Endodermal cell (in vitro differentiated cells): Measurements from ENCODE around the gene SLC38A10. TPM values are rescaled to one million over a fixed set of nuclear protein-coding genes. Genes with fewer than 3 reads are reported as not detected.
A peak's percentile ranks its signal among the peaks of the same experiment; 100 is the strongest.

Experiments
- DNase-seq: peaks from one replicate; pipeline ENCODE4 v3.0.0-alpha.2; 2017
- H3K27ac ChIP-seq: 2 replicates; pipeline ENCODE4 v1.5.1; 2013; ENCODE audit warnings: mild to moderate bottlenecking, low read depth, low read length, moderate library complexity
- H3K27me3 ChIP-seq: 2 replicates; pipeline ENCODE4 v1.6.1; 2013; ENCODE audit warnings: mild to moderate bottlenecking, low read length, moderate library complexity; ENCODE audit not compliant: insufficient read depth, control insufficient read depth, poor library complexity, severe bottlenecking
- H3K36me3 ChIP-seq: 2 replicates; pipeline ENCODE4 v1.7.0; 2013; ENCODE audit warnings: mild to moderate bottlenecking, low read length, moderate library complexity; ENCODE audit not compliant: control insufficient read depth, insufficient read depth
- H3K4me1 ChIP-seq: one replicate; pipeline ENCODE4 v1.7.0; 2013; ENCODE audit warnings: low read length; ENCODE audit not compliant: control insufficient read depth, insufficient read depth
- H3K4me3 ChIP-seq: 2 replicates; pipeline ENCODE4 v1.5.1; 2013; ENCODE audit warnings: mild to moderate bottlenecking, low read length, moderate library complexity
- H3K9ac ChIP-seq: 2 replicates; pipeline ENCODE4 v1.6.1; 2013; ENCODE audit warnings: mild to moderate bottlenecking, low read length, moderate library complexity; ENCODE audit not compliant: poor library complexity, severe bottlenecking; ENCODE audit errors: extremely low read depth
- H3K9me3 ChIP-seq: 2 replicates; pipeline ENCODE4 v1.6.1; 2013; ENCODE audit warnings: mild to moderate bottlenecking, low read length, moderate library complexity; ENCODE audit not compliant: control insufficient read depth
- H3K27ac Mint-ChIP-seq: 2 replicates; pipeline ENCODE4 v1.8.0; 2020; ENCODE audit warnings: mixed read lengths
- H3K27me3 Mint-ChIP-seq: 2 replicates; pipeline ENCODE4 v1.8.0; 2021; ENCODE audit warnings: mild to moderate bottlenecking, mixed read lengths; ENCODE audit not compliant: insufficient read depth
- H3K36me3 Mint-ChIP-seq: 2 replicates; pipeline ENCODE4 v1.8.0; 2020; ENCODE audit warnings: low read depth, mixed read lengths
- H3K4me1 Mint-ChIP-seq: 2 replicates; pipeline ENCODE4 v1.8.0; 2020; ENCODE audit warnings: mixed read lengths
- H3K4me3 Mint-ChIP-seq: 2 replicates; pipeline ENCODE4 v1.8.0; 2020; ENCODE audit warnings: mild to moderate bottlenecking, moderate library complexity, mixed read lengths
- H3K9me3 Mint-ChIP-seq: 2 replicates; pipeline ENCODE4 v1.8.0; 2020; ENCODE audit warnings: mild to moderate bottlenecking, mixed read lengths
- WGBS, 2 experiments: methylation state at CpG; one replicate each; pipeline versions ENCODE4 v1.1.5 to v1.1.7; 2013; ENCODE audit warnings: missing lambda C conversion rate in 2 of 2, mixed read lengths in 1 of 2; ENCODE audit not compliant: insufficient coverage in 1 of 2, insufficient read length in 1 of 2; 5-methylcytosine and 5-hydroxymethylcytosine counted together
- total RNA-seq, 2 donors: library from RNA; stranded (reverse); fragmentation: NEBNext Ultra II Directional in 1 of 2; extraction: Animal tissue kit (Norgen Biotek cat#: 25700) in 1 of 2; gene quantifications; 2 replicates in 1 of 2; 3 replicates in 1 of 2; pipeline ENCODE4 v1.2.1, GENCODE V29; 2021
- TF ChIP-seq, protein P1 (sequence below): fragments of 200-600 bp; sonication (generic); conservative IDR thresholded peaks from 2 replicates; pipeline ENCODE4 v1.5.0; 2021; ENCODE audit warnings: antibody characterized with exemption, mild to moderate bottlenecking

SLC38A10 gene
- total RNA-seq, 2 donors from 2014 or later: 60.2 to 90.3 TPM

DNA sequence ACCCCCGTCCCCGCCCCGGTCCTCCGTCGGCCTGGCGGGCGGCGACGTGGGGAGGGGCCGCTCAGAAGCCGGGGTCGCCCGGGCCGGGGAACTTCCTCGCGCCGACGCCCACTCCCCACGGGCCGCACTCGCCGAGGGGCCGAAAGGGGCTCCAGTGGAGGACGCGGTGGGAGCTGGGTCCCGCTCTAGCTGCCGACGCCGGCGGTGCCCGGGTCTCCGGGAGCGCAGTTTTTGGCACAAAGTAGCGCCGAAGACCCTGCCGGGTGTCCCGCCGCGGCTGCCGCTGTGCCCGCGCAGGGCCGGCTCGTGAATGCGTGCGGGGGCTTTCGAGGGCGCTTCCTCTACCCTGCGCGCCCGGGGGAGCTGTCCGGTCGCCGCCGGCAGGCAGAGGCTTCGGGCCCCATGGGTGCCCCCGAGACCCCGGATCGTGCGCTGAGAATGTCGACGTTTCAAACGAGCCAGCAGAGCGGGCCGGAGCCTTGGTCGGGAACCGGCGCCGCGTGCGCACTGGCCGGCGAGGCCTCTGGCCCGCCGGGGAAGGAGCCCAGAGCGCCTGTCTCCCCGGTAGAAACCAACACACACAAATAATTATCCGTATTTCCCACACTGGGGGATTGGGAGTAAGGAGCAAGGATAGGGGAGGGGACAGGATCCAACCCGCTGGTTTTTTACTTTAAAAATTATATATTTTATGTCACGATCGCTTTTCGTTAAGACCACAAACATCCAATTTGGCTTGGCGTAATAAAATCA is 46.6 kb upstream of the SLC38A10 start:
- Mint-ChIP-seq H3K27ac (peak overlapping the region; percentile 84), H3K4me1 (peaks cover 10% of the 10 kb centered on the region), H3K9me3 (no peaks in the 10 kb centered on the region), H3K27me3 (peaks cover 27% of the 10 kb centered on the region), H3K36me3 (peaks cover 7% of the 10 kb centered on the region), H3K4me3 (peak overlapping the region; percentile 86)
- Histone ChIP-seq H3K4me3 (peak overlapping the region; percentile 97), H3K36me3 (peaks cover 3% of the 10 kb centered on the region), H3K4me1 (peaks cover 11% of the 10 kb centered on the region), H3K27ac (peak overlapping the region; percentile 93), H3K9ac (peak overlapping the region; percentile 95), H3K9me3 (no peaks in the 10 kb centered on the region), H3K27me3 (no peaks in the 10 kb centered on the region)
- TF ChIP-seq, protein P1, sequence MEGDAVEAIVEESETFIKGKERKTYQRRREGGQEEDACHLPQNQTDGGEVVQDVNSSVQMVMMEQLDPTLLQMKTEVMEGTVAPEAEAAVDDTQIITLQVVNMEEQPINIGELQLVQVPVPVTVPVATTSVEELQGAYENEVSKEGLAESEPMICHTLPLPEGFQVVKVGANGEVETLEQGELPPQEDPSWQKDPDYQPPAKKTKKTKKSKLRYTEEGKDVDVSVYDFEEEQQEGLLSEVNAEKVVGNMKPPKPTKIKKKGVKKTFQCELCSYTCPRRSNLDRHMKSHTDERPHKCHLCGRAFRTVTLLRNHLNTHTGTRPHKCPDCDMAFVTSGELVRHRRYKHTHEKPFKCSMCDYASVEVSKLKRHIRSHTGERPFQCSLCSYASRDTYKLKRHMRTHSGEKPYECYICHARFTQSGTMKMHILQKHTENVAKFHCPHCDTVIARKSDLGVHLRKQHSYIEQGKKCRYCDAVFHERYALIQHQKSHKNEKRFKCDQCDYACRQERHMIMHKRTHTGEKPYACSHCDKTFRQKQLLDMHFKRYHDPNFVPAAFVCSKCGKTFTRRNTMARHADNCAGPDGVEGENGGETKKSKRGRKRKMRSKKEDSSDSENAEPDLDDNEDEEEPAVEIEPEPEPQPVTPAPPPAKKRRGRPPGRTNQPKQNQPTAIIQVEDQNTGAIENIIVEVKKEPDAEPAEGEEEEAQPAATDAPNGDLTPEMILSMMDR: no peak
- WGBS, 2 experiments: 3 to 7% methylated on average over 36 to 79 of the region's 83 CpGs
- peak; percentile 79 for DNase-seq

DNA sequence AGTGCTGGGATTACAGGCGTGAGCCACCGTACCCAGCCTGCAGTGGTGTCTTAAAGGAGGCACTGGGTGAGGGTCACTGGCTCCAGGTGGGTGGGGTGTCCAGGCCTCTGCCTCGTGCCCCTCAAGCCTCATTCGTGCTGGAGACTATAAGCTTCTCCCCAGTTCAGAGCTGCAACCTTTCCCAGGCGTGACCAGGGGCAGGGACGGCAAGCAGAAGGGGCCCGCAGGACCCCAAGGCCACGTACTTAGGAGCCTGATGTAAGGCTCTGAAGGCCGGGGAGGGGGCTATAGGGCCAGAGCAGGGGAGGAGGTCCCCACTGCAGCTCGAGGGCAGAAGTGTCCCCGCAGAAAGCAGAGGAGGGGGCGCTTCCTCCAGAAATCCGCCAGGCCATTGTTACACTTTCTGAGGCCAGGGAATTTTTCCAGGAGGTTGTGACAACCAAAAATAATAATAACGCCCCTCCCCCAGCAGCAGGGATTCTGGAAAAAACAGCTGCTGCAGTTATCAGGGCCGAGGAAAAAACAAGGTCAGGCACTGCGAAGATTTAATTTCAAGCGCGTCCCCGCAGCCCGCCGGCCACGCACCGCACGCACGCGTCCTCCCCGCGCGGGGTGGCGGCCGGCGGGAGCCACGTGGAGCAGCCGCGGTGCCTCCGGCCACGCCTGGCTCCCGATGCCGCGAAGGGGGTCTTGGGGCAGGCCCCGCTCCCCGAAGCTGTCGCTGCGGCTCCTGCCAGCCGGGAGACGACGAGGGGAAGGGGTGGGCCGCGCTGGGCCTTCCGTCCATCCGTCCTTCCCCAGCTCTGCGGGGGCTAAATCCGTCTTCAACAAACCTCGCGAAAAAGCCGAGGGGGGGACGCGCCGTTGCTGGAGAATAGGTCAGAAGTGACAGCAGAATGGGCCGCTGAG is 45.8 kb upstream of the SLC38A10 start:
- Histone ChIP-seq H3K9ac (peak overlapping the region; percentile 95), H3K36me3 (peaks cover 3% of the 10 kb centered on the region), H3K9me3 (no peaks in the 10 kb centered on the region), H3K27ac (peak overlapping the region; percentile 92), H3K4me1 (peaks cover 11% of the 10 kb centered on the region), H3K27me3 (no peaks in the 10 kb centered on the region), H3K4me3 (peak overlapping the region; percentile 97)
- H3K27ac Mint-ChIP-seq: peak overlapping the region; percentile 35
- H3K4me3 Mint-ChIP-seq: peak overlapping the region; percentile 86
- peaks cover 26% of the 10 kb centered on the region for H3K27me3 Mint-ChIP-seq
- TF ChIP-seq, protein P1: no peak
- peaks cover 7% of the 10 kb centered on the region for H3K36me3 Mint-ChIP-seq
- peak; percentile 71 for DNase-seq
- H3K4me1 Mint-ChIP-seq: peaks cover 10% of the 10 kb centered on the region
- H3K9me3 Mint-ChIP-seq: no peaks in the 10 kb centered on the region
- 19 to 27% methylated on average over 25 to 60 of the region's 60 CpGs for WGBS, 2 experiments

DNA sequence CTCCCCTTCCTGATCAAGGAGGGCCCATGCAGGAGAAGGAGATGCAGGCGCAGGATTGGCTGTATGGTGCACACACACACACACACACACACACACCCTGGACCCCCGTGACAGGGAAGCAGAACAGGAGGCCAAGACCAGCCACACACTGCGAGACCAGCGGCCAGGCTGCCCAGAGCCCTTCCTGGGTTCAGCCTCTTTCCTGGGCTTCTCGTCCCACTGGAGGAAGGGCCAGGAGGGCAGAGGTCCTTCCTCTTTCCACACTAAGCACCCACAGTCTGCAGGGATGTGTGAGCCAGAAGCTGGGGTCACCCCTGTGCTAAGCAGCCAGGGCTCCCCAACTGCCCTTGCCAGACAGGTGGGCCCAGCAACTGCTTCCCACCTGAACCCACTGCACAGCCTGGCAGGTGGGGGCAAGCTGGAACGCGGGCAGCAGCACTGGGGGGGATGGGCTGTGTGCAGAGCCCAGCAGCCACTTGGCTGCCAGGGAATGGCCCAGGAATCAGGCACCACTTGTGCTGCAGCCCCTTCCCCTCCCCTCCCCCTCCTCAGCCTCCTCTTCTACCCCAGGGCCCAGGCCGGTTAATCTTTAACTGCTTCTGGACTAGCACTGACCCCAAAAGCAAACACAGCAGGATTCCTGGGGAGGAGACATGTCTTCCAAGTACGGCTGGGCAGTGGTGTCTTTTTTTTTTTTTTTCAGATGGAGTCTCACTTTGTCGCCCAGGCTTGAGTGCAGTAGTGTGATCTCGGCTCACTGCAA is 44.6 kb upstream of the SLC38A10 start:
- no peaks in the 10 kb centered on the region for H3K27me3 ChIP-seq
- Mint-ChIP-seq H3K27ac (peak overlapping the region; percentile 86), H3K4me1 (peaks cover 10% of the 10 kb centered on the region), H3K36me3 (peaks cover 7% of the 10 kb centered on the region), H3K9me3 (no peaks in the 10 kb centered on the region), H3K4me3 (peak overlapping the region; percentile 86), H3K27me3 (peaks cover 28% of the 10 kb centered on the region)
- TF ChIP-seq, protein P1: no peak
- H3K9ac ChIP-seq: no peak overlapping the region
- 45 to 52% methylated on average over 5 to 11 of the region's 11 CpGs for WGBS, 2 experiments
- peaks cover 11% of the 10 kb centered on the region for H3K4me1 ChIP-seq
- peak overlapping the region; percentile 72 for H3K27ac ChIP-seq
- H3K9me3 ChIP-seq: no peaks in the 10 kb centered on the region
- peak; percentile 86 for DNase-seq
- H3K36me3 ChIP-seq: peaks cover 3% of the 10 kb centered on the region
- peak overlapping the region; percentile 74 for H3K4me3 ChIP-seq
